Measurements from ENCODE around the gene GBP3.

GRCh38 chr1:89001510-89001909 is 21.2 kb downstream of the GBP3 start:
- TF ChIP-seq POLR2A (IDR thresholded peaks at IDR 0.05; ENCODE audit: low read depth, low read length) (no peak), POLR2AphosphoS5 (IDR thresholded peaks at IDR 0.05; ENCODE audit: low read depth, low read length) (no peak)

Measured in GM12892 (cell line).